Karpas-422 (cell line): ENCODE data around the gene KMT2C. TPM values are rescaled to one million over a fixed set of nuclear protein-coding genes. Genes with fewer than 3 reads are reported as not detected.

Experiments used
- DNase-seq: peaks from one replicate; pipeline ENCODE4 v3.0.0-alpha.2; 2015
- H2AFZ ChIP-seq: fragments of 200-600 bp; sonication (generic); 2 replicates; pipeline ENCODE4 v1.6.1; 2014; ENCODE audit warnings: antibody characterized with exemption, low read length, mixed read lengths
- H3K27ac ChIP-seq: fragments of 200-600 bp; sonication (generic); 2 replicates; pipeline ENCODE4 v1.5.1; 2014; ENCODE audit warnings: mild to moderate bottlenecking, low read length, moderate library complexity
- H3K27me3 ChIP-seq: fragments of 200-600 bp; sonication (generic); 2 replicates; pipeline ENCODE4 v1.6.1; 2014; ENCODE audit warnings: low read length, mixed read lengths
- H3K36me3 ChIP-seq: fragments of 200-600 bp; sonication (generic); 2 replicates; pipeline ENCODE4 v1.6.1; 2014; ENCODE audit warnings: low read length, mixed read lengths; ENCODE audit not compliant: insufficient read depth
- H3K4me1 ChIP-seq: fragments of 200-600 bp; sonication (generic); 2 replicates; pipeline ENCODE4 v1.6.1; 2014; ENCODE audit warnings: mild to moderate bottlenecking, low read length, mixed read lengths
- H3K4me2 ChIP-seq: fragments of 200-600 bp; sonication (generic); 2 replicates; pipeline ENCODE4 v1.6.1; 2014; ENCODE audit warnings: low read length, low read depth, mild to moderate bottlenecking; ENCODE audit not compliant: poor library complexity, severe bottlenecking
- H3K4me3 ChIP-seq: fragments of 200-600 bp; sonication (generic); 2 replicates; pipeline ENCODE4 v1.5.1; 2014; ENCODE audit warnings: mild to moderate bottlenecking, antibody characterized with exemption, low read length, mixed read lengths
- H3K79me2 ChIP-seq: fragments of 200-600 bp; sonication (generic); 2 replicates; pipeline ENCODE4 v1.6.1; 2014; ENCODE audit warnings: mild to moderate bottlenecking, low read length, mixed read lengths
- H3K9ac ChIP-seq: fragments of 200-600 bp; sonication (generic); 2 replicates; pipeline ENCODE4 v1.6.0; 2014; ENCODE audit warnings: low read length
- H3K9me2 ChIP-seq: fragments of 200-600 bp; sonication (generic), shearing (Covaris generic); replicated peaks from 2 replicates; pipeline ENCODE4 v1.6.0; 2014; ENCODE audit warnings: mild to moderate bottlenecking, low read length, moderate library complexity; ENCODE audit not compliant: insufficient read depth
- H3K9me3 ChIP-seq: fragments of 300-700, 200-600 bp; sonication (generic); 2 replicates; pipeline ENCODE4 v1.6.1; 2014; ENCODE audit warnings: low read length, mixed read lengths
- H4K20me1 ChIP-seq: fragments of 200-600 bp; sonication (generic); 2 replicates; pipeline ENCODE4 v1.6.1; 2014; ENCODE audit warnings: mild to moderate bottlenecking, antibody characterized with exemption, low read length, low read depth; ENCODE audit not compliant: insufficient read depth
- total RNA-seq: library from RNA; depleted of rRNA; stranded (reverse); fragments of >200 nt; shearing (Covaris generic); gene quantifications from 2 replicates; pipeline ENCODE4 v1.2.3, GENCODE V29; 2014; ENCODE audit warnings: low replicate concordance

The KMT2C gene
- total RNA-seq, 1 experiment from 2014 or later: 70.7 TPM

DNA sequence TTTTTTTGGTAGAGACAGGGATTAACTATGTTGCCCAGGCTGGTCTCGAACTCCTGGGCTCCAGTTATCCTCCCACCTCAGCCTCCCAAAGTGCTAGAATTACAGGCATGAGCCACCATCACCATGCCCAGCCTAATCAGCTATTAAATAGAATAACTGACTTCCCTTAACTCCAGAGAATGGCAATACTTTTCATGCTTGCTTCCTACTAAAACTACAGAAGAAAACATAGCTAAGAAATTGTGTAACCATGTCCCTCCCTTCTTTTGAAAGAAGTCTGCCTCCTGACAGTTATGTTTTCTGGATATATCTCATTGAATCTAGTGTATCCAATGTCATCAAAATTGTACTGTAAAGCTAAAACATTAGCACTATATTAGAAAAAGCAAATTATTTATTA, 95.6 kb downstream of the KMT2C start:
- no peak overlapping the region for H2AFZ ChIP-seq
- peaks cover 95% of the 10 kb centered on the region for H3K4me1 ChIP-seq
- peaks cover 98% of the 10 kb centered on the region for H3K79me2 ChIP-seq
- H3K9me2 ChIP-seq: no peaks in the 10 kb centered on the region
- H3K27me3 ChIP-seq: no peaks in the 10 kb centered on the region
- 0 out of 2 replicates have a peak, but pooled peaks cover 2% of the 10 kb centered on the region for H4K20me1 ChIP-seq
- H3K27ac ChIP-seq: peak overlapping the region; percentile 93
- no peaks in the 10 kb centered on the region for H3K36me3 ChIP-seq
- H3K4me2 ChIP-seq: peak overlapping the region; percentile 85
- H3K4me3 ChIP-seq: no peak overlapping the region
- no peaks in the 10 kb centered on the region for H3K9me3 ChIP-seq
- no peak overlapping the region for H3K9ac ChIP-seq
- DNase-seq: no peak

DNA sequence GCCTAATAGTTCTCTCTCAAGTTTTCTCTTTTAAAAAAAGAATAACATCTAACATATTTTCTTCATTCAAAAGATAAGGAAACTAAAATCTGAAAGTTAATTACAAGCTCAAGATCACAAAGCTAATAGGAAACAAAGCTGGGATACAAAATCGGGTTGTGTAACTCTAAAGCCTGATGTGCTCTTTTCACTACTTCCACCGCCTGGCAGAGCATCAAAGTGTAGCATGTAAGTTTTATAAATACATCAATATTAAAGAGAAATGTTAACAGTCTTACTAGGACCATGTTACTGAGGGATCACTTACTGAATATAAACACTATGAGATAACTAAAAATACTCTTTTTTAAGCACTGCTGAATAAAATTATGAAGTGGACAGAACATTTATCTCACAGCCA, 97.2 kb downstream of the KMT2C start:
- H3K4me1 ChIP-seq: peaks cover 89% of the 10 kb centered on the region
- no peak overlapping the region for H3K4me3 ChIP-seq
- H3K9me2 ChIP-seq: no peaks in the 10 kb centered on the region
- peak overlapping the region; percentile 93 for H3K27ac ChIP-seq
- H4K20me1 ChIP-seq: 0 out of 2 replicates have a peak, but pooled peaks cover 2% of the 10 kb centered on the region
- H3K36me3 ChIP-seq: no peaks in the 10 kb centered on the region
- H3K27me3 ChIP-seq: no peaks in the 10 kb centered on the region
- DNase-seq: peak; percentile 54
- peaks cover 98% of the 10 kb centered on the region for H3K79me2 ChIP-seq
- H3K9ac ChIP-seq: no peak overlapping the region
- H3K9me3 ChIP-seq: no peaks in the 10 kb centered on the region
- H3K4me2 ChIP-seq: peak overlapping the region; percentile 29
- H2AFZ ChIP-seq: no peak overlapping the region

DNA sequence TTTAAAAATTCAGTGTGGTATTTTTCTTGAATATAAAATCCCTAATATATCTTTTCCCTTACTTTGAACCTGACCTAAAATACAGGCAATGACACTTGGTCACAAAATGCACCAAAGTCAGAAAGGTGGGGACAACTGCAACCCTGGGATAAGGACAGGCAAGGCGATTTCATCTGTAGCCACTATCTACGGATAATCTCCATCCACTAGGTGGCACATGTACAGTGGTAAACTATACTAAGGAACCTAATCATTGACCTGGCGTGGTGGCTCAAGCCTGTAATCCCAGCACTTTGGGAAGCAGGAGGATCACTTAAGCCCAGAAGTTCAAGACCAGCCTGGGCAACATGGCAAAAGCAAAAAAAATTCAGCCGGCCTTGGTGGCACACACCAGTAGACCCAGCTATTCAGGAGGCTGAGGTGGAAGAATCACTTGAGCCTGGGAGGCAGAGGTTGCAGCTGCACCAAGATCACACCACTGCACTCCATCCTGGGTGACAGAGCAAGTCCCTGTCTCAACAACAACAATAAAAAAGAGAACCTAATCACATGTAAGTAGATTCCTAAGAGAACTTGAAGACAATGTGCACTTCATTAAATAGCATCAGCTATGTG, 98.9 kb downstream of the KMT2C start:
- H3K27me3 ChIP-seq: no peaks in the 10 kb centered on the region
- H3K4me2 ChIP-seq: peak overlapping the region; percentile 41
- no peaks in the 10 kb centered on the region for H3K9me3 ChIP-seq
- H3K4me1 ChIP-seq: peaks cover 72% of the 10 kb centered on the region
- DNase-seq: peak; percentile 75
- no peaks in the 10 kb centered on the region for H3K9me2 ChIP-seq
- no peak overlapping the region for H2AFZ ChIP-seq
- H3K27ac ChIP-seq: peak overlapping the region; percentile 63
- peaks cover 99% of the 10 kb centered on the region for H3K79me2 ChIP-seq
- H3K36me3 ChIP-seq: no peaks in the 10 kb centered on the region
- peak overlapping the region; percentile 3; the same call in 1 of the 2 replicates for H3K4me3 ChIP-seq
- H3K9ac ChIP-seq: peak overlapping the region; percentile 20; the same call in 1 of the 2 replicates
- H4K20me1 ChIP-seq: 0 out of 2 replicates have a peak, but pooled peaks cover 2% of the 10 kb centered on the region

DNA sequence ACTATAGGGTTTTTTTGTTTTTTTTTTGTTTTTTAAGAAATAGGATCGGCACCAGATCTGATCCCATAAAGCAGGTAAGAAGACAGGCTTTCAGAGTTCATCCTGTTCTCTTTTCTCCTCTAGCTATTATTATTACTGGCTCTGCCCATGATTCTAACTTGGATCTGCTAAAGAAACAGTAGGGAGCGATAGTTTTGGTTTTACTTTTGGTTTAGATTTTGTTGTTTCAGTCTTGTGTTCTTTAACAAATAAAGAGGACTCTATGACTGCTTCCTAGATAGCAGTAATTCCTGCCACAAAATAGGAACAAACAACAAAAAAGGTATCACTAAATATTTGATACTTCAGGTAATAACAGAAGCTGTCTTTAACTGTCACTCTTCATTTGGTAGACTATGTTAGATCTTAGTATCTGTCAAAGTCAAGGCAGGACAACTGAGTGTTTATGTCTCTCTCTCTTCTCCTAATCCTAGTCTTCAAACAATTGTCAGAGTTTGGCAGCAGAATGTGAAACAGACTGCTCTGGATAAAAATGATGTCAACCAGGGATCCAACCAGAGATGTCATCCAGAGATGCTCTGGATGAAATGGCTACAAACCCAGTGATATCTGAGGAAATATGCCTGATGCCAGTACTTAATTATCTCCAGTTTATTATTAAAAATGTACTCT, 99.8 kb downstream of the KMT2C start:
- Histone ChIP-seq H3K27ac (peak overlapping the region; percentile 63), H3K9ac (peak overlapping the region; percentile 20), H4K20me1 (0 out of 2 replicates have a peak, but pooled peaks cover 2% of the 10 kb centered on the region), H3K4me2 (peak overlapping the region; percentile 41), H3K79me2 (peaks cover 97% of the 10 kb centered on the region), H2AFZ (no peak overlapping the region), H3K4me1 (peaks cover 63% of the 10 kb centered on the region), H3K27me3 (no peaks in the 10 kb centered on the region), H3K36me3 (no peaks in the 10 kb centered on the region), H3K9me3 (no peaks in the 10 kb centered on the region), H3K4me3 (peak overlapping the region; percentile 3; the same call in 1 of the 2 replicates), H3K9me2 (no peaks in the 10 kb centered on the region)
- DNase-seq: no peak

DNA sequence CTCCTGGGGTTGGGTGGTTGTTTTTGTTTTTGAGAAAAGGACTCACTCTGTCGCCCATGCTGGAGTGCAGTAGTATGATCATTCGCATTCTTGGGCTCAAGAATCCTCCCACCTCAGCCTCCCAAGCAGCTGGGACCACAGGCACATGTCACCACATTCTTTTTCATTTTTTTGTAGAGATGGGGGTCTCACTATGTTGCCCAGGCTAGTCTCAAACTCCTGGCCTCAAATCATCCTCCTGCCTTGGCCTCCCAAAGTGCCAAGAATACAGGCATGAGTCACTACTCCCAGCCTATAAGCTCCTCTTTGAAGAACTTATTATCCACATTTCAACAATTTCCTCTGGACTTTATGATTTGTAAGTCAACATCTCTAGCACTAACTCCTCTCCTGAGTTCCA, 102.7 kb downstream of the KMT2C start:
- no peak for DNase-seq
- peaks cover 88% of the 10 kb centered on the region for H3K79me2 ChIP-seq

DNA sequence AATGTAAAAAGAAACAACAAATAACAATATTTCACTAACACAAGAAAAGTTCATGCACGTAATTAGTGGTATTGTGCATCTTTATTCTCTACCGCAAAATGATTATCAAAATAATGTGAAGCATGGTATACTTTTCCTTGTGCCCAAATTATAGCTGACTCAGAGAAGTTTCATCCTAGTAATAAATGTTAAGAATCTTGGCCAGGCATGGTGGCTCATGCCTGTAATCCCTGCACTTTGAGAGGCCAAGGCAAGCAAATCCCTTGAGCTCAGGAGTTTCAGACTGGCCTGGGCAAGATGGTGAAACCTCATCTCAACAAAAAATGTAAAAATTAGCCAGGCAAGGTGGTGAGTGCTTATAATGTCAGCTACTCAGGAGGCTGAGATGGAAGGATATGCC, 105.0 kb downstream of the KMT2C start:
- peaks cover 12% of the 10 kb centered on the region; the same call in 1 of the 2 replicates for H3K36me3 ChIP-seq
- no peaks in the 10 kb centered on the region for H3K9me3 ChIP-seq
- peaks cover 11% of the 10 kb centered on the region for H3K4me1 ChIP-seq
- no peak for DNase-seq
- no peak overlapping the region for H2AFZ ChIP-seq
- H3K9me2 ChIP-seq: no peaks in the 10 kb centered on the region
- H3K4me2 ChIP-seq: no peak overlapping the region
- peaks cover 76% of the 10 kb centered on the region for H3K79me2 ChIP-seq
- no peak overlapping the region for H3K9ac ChIP-seq
- H3K27me3 ChIP-seq: no peaks in the 10 kb centered on the region
- no peak overlapping the region for H3K4me3 ChIP-seq
- H3K27ac ChIP-seq: no peak overlapping the region
- no peaks in the 10 kb centered on the region for H4K20me1 ChIP-seq

More for the DNA sequence above, 102.7 kb downstream of the KMT2C start:
- no peaks in the 10 kb centered on the region for H3K9me3 ChIP-seq
- no peak overlapping the region for H3K4me3 ChIP-seq
- H4K20me1 ChIP-seq: 0 out of 2 replicates have a peak, but pooled peaks cover 2% of the 10 kb centered on the region
- no peak overlapping the region for H2AFZ ChIP-seq
- H3K27me3 ChIP-seq: no peaks in the 10 kb centered on the region
- H3K9me2 ChIP-seq: no peaks in the 10 kb centered on the region
- no peak overlapping the region for H3K4me2 ChIP-seq
- no peak overlapping the region for H3K27ac ChIP-seq
- H3K4me1 ChIP-seq: peaks cover 34% of the 10 kb centered on the region
- H3K9ac ChIP-seq: no peak overlapping the region
- peaks cover 7% of the 10 kb centered on the region; the same call in 1 of the 2 replicates for H3K36me3 ChIP-seq

DNA sequence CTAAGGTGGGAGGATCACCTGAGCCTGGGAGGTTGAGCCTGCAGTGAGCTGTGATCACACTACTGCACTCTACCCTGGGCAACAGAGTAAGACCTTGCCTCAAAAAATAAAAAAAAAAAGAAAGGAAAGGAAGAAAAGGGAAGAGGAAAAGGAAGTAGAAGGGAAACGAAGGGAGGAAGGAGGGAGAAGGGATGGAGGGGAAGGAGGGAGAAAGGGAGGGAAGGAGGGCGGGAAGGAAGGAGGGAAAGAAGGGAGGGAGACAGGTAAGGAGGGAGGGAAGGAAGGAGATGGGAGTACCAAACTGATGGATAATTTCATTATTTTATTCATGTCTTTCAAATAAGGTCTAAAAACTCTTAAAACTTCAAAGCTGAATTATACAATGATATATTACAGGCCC, 106.3 kb downstream of the KMT2C start:
- H3K27me3 ChIP-seq: no peaks in the 10 kb centered on the region
- H3K4me2 ChIP-seq: no peak overlapping the region
- H3K9me2 ChIP-seq: no peaks in the 10 kb centered on the region
- no peak overlapping the region for H2AFZ ChIP-seq
- H3K27ac ChIP-seq: no peak overlapping the region
- H3K9me3 ChIP-seq: no peaks in the 10 kb centered on the region
- H3K4me3 ChIP-seq: no peak overlapping the region
- peaks cover 74% of the 10 kb centered on the region for H3K79me2 ChIP-seq
- no peak for DNase-seq
- H3K4me1 ChIP-seq: no peaks in the 10 kb centered on the region; the same call in 1 of the 2 replicates
- no peaks in the 10 kb centered on the region for H4K20me1 ChIP-seq
- H3K9ac ChIP-seq: no peak overlapping the region
- peaks cover 16% of the 10 kb centered on the region; the same call in 1 of the 2 replicates for H3K36me3 ChIP-seq

DNA sequence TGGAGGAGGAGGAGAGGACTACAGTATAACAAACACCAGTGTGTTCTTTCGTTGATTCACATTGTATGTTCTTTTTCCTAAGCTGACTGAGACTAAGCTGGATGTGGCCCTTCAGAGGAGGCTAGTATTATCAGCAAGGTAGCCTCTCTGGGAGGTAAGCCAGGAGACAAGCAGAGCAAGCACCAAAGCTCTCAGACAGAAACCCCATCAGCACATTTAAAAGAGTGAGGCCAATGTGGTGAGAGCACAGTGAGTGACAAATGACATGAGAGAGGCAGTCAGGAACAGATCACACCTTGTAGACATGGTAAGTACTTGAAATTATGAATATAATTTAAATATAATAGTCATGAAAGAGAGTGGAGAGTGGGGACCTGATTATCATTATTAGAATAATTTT, 107.6 kb downstream of the KMT2C start:
- no peak overlapping the region for H3K9ac ChIP-seq

More for the DNA sequence above, 107.6 kb downstream of the KMT2C start:
- Histone ChIP-seq H2AFZ (no peak overlapping the region), H3K36me3 (peaks cover 24% of the 10 kb centered on the region; the same call in 1 of the 2 replicates), H3K79me2 (peaks cover 74% of the 10 kb centered on the region), H4K20me1 (no peaks in the 10 kb centered on the region), H3K27me3 (no peaks in the 10 kb centered on the region), H3K4me3 (no peak overlapping the region), H3K27ac (no peak overlapping the region), H3K9me3 (no peaks in the 10 kb centered on the region), H3K4me2 (no peak overlapping the region), H3K9me2 (no peaks in the 10 kb centered on the region), H3K4me1 (no peaks in the 10 kb centered on the region; the same call in 1 of the 2 replicates)
- DNase-seq: no peak
